ENCODE results near the gene MTOR. TPM values are rescaled to one million over a fixed set of nuclear protein-coding genes. Genes with fewer than 3 reads are reported as not detected.
"Not testable (repeated sequence)": the region's sequence is repeated elsewhere in the genome, so short reads cannot be mapped to it uniquely, and the experiment has no call there.

Gene MTOR
- total and polyA plus RNA-seq, 8 donors = 6.3 to 42.4 (median 28.6) TPM

GRCh38 chr1:11068600-11069473 is 193.5 kb downstream of the MTOR start:
- WGBS, 5 donors = 89 to 95% (median 94%) methylated on average over 13 to 17 of the region's 17 CpGs
- DNase-seq = no peak
- no peaks in the 10 kb centered on the region for H3K4me1 ChIP-seq
- no peak overlapping the region for H3K27ac ChIP-seq
- peaks cover 83 to 100% (median 99%) of the 10 kb centered on the region in 4 donors for H3K36me3 ChIP-seq
- H3K27me3 ChIP-seq = no peaks in the 10 kb centered on the region
- H3K9me3 ChIP-seq = no peaks in the 10 kb centered on the region
- H3K4me3 ChIP-seq = no peak overlapping the region
- intact Hi-C loops (cut with DNase I; ENCODE audit: low total_unique reads) = no loop called here
- TF ChIP-seq POLR2AphosphoS5 (IDR thresholded peaks at IDR 0.05) (no peak), CTCF (IDR thresholded peaks at IDR 0.05) (no peak), EP300 (IDR thresholded peaks at IDR 0.05) (no peak), POLR2A (IDR thresholded peaks at IDR 0.05) (no peak)

GRCh38 chr1:11067716-11068599 is 194.4 kb downstream of the MTOR start:
- Histone ChIP-seq H3K27me3 (no peaks in the 10 kb centered on the region), H3K4me3 (no peak overlapping the region), H3K4me1 (no peaks in the 10 kb centered on the region), H3K9me3 (no peaks in the 10 kb centered on the region), H3K36me3 (peaks cover 74 to 100% (median 99%) of the 10 kb centered on the region in 4 donors), H3K27ac (no peak overlapping the region)
- 87 to 90% (median 88%) methylated on average over 18 of the region's 18 CpGs for WGBS, 5 donors
- DNase-seq = no peak
- intact Hi-C loops (cut with DNase I; ENCODE audit: low total_unique reads) = no loop called here
- no peak for TF ChIP-seq POLR2AphosphoS5 (IDR thresholded peaks at IDR 0.05)
- no peak for TF ChIP-seq EP300 (IDR thresholded peaks at IDR 0.05)
- TF ChIP-seq POLR2A (IDR thresholded peaks at IDR 0.05) = no peak
- no peak for TF ChIP-seq CTCF (IDR thresholded peaks at IDR 0.05)

- intact Hi-C loops (cut with DNase I; ENCODE audit: low total_unique reads) = no loop called here
- H3K36me3 ChIP-seq = peaks cover 52 to 81% (median 79%) of the 10 kb centered on the region in 4 donors
- no peak for TF ChIP-seq EP300 (IDR thresholded peaks at IDR 0.05)
- TF ChIP-seq POLR2AphosphoS5 (IDR thresholded peaks at IDR 0.05) = no peak
- no peak for TF ChIP-seq CTCF (IDR thresholded peaks at IDR 0.05)
- peaks cover 7 to 13% (median 9%) of the 10 kb centered on the region in 4 donors for H3K4me1 ChIP-seq
- no peak overlapping the region for H3K4me3 ChIP-seq
- H3K27ac ChIP-seq = no peak overlapping the region
- no peaks in the 10 kb centered on the region for H3K27me3 ChIP-seq
- 96 to 100% (median 98%) methylated on average over 1 of the region's 1 CpG for WGBS, 5 donors
- DNase-seq = no peak
- no peaks in the 10 kb centered on the region for H3K9me3 ChIP-seq
Measured at GRCh38 chr1:11065796-11066195, 196.6 kb downstream of the MTOR start.

GRCh38 chr1:11064942-11065341 is 197.4 kb downstream of the MTOR start:
- Histone ChIP-seq H3K27me3 (no peaks in the 10 kb centered on the region), H3K36me3 (peaks cover 45 to 73% (median 70%) of the 10 kb centered on the region in 4 donors), H3K27ac (no peak overlapping the region), H3K4me1 (peaks cover 11 to 16% (median 14%) of the 10 kb centered on the region in 4 donors), H3K4me3 (no peak overlapping the region), H3K9me3 (no peaks in the 10 kb centered on the region)
- no peak for DNase-seq
- TF ChIP-seq POLR2A (IDR thresholded peaks at IDR 0.05) (no peak), CTCF (IDR thresholded peaks at IDR 0.05) (no peak), POLR2AphosphoS5 (IDR thresholded peaks at IDR 0.05) (no peak), EP300 (IDR thresholded peaks at IDR 0.05) (no peak)
- WGBS, 5 donors = 95 to 100% (median 99%) methylated on average over 3 of the region's 3 CpGs
- intact Hi-C loops (cut with DNase I; ENCODE audit: low total_unique reads) = no loop called here

- H3K27ac ChIP-seq; DNase-seq; H3K9me3 ChIP-seq; intact Hi-C loops (cut with DNase I; ENCODE audit: low total_unique reads); H3K27me3 ChIP-seq; H3K4me3 ChIP-seq: not testable (repeated sequence)
- WGBS, 5 donors = 89 to 92% (median 91%) methylated on average over 18 of the region's 18 CpGs
- H3K4me1 ChIP-seq = peaks cover 11 to 22% (median 18%) of the 10 kb centered on the region in 4 donors
- peaks cover 36 to 63% (median 61%) of the 10 kb centered on the region in 4 donors for H3K36me3 ChIP-seq
Measured at GRCh38 chr1:11063937-11064537, 198.3 kb downstream of the MTOR start.

Measured in stomach (tissue), 9 donors.